Spleen (tissue), 11 donors: ENCODE measurements around the gene LCE1E. TPM values are rescaled to one million over a fixed set of nuclear protein-coding genes. Genes with fewer than 3 reads are reported as not detected.

ENCODE experiments used
- DNase-seq: peaks from one replicate; pipeline ENCODE4 v3.0.0-alpha.2; 2020
- H3K27ac ChIP-seq, 8 donors: fragments of 200-600 bp; sonication (generic) in 7 of 8; 1 replicate in 4 of 8; 2 replicates in 4 of 8; pipeline versions ENCODE4 v1.5.0 to v1.8.0; 2016 to 2021; ENCODE audit warnings: inconsistent platforms in 4 of 8, mild to moderate bottlenecking in 4 of 8, moderate library complexity in 1 of 8
- H3K27me3 ChIP-seq, 7 donors: fragments of 200-600 bp; sonication (generic) in 6 of 7; replicated peaks in 1 of 7; 1 replicate in 4 of 7; 2 replicates in 3 of 7; pipeline versions ENCODE4 v1.5.0 to v1.8.0; 2016 to 2021; ENCODE audit warnings: inconsistent platforms in 3 of 7, mild to moderate bottlenecking in 1 of 7
- H3K36me3 ChIP-seq, 6 donors: fragments of 200-600 bp; sonication (generic) in 5 of 6; 1 replicate in 4 of 6; 2 replicates in 2 of 6; pipeline versions ENCODE4 v1.5.0 to v1.8.0; 2016 to 2021; ENCODE audit warnings: inconsistent platforms in 2 of 6
- H3K4me1 ChIP-seq, 6 donors: fragments of 200-600 bp; sonication (generic) in 5 of 6; 1 replicate in 3 of 6; 2 replicates in 3 of 6; pipeline versions ENCODE4 v1.5.0 to v1.8.0; 2016 to 2021; ENCODE audit warnings: inconsistent platforms in 3 of 6
- H3K4me3 ChIP-seq, 8 donors: fragments of 200-600 bp; sonication (generic) in 7 of 8; 1 replicate in 4 of 8; 2 replicates in 4 of 8; pipeline versions ENCODE4 v1.5.0 to v1.8.0; 2016 to 2021; ENCODE audit warnings: inconsistent platforms in 4 of 8, mild to moderate bottlenecking in 4 of 8, moderate library complexity in 2 of 8
- H3K9me3 ChIP-seq, 8 donors: fragments of 200-600 bp; sonication (generic) in 7 of 8; 1 replicate in 4 of 8; 2 replicates in 4 of 8; pipeline versions ENCODE4 v1.5.0 to v1.8.0; 2016 to 2021; ENCODE audit warnings: inconsistent platforms in 4 of 8
- POLR2A ChIP-seq, 3 donors: fragments of 450-650 bp; IDR thresholded peaks; one replicate each; pipeline ENCODE4 v1.5.1; 2017; ENCODE audit warnings: antibody characterized with exemption in 3 of 3, mild to moderate bottlenecking in 1 of 3
- POLR2AphosphoS5 ChIP-seq, 3 donors: sonication (generic); formaldehyde crosslinking; IDR thresholded peaks; one replicate each; pipeline ENCODE4 v1.5.1; 2017; ENCODE audit warnings: antibody characterized with exemption in 3 of 3
- WGBS, 5 donors: extraction: QIAGEN DNeasy Blood & Tissue Kit in 3 of 5; methylation state at CpG; one replicate each; pipeline versions ENCODE4 v1.1.5 to v1.1.7; 2013 to 2018; 5-methylcytosine and 5-hydroxymethylcytosine counted together
- intact Hi-C: fragments of 100-400 bp; cut with DNase I; formaldehyde crosslinking; loops from one replicate; pipeline ENCODE4 v1.15.0; 2023; ENCODE audit warnings: low total_unique reads
- polyA plus RNA-seq, 3 donors: library from polyadenylated mRNA; stranded (reverse); fragments of 200-250 nt; gene quantifications; one replicate each; pipeline ENCODE4 v1.2.1, GENCODE V29; 2013
- total RNA-seq, 7 donors: library from RNA; depleted of rRNA in 3 of 7; stranded (reverse); fragments of >200 nt in 3 of 7; fragmentation: NEBNext Ultra II Directional in 4 of 7; extraction: Animal tissue kit (Norgen Biotek cat#: 25700) in 4 of 7; gene quantifications; one replicate each; pipeline versions ENCODE4 v1.1.0 to v1.2.1, GENCODE V29; 2016 to 2021
- TF ChIP-seq, protein P1 (sequence below), 11 experiments: fragments of 200-600 bp in 7 of 11; fragments of 450-650 bp in 4 of 11; sonication (generic) in 4 of 11; IDR thresholded peaks in 8 of 11; conservative IDR thresholded peaks in 3 of 11; 1 replicate in 7 of 11; 2 replicates in 4 of 11; pipeline versions ENCODE4 v1.4.0 to v1.8.0; 2016 to 2021; ENCODE audit warnings: antibody characterized with exemption in 11 of 11, inconsistent platforms in 4 of 11, mild to moderate bottlenecking in 1 of 11
- donor health status: healthy with polysubstance abuse.
- donor health status: DM: no; HTN: no; CAD: no; lungs with moderate emphysema.
- donor health status: DM: no; HTN: no; CAD: no.
- donor health status: Bipolar disorder and iron deficiency.
- donor health status: healthy.
- donor health status: DM: no; HTN: no; CAD: no.
- donor health status: DM: yes; HTN: yes; CAD: no.

The LCE1E gene
- total and polyA plus RNA-seq, 10 donors: not detected

DNA sequence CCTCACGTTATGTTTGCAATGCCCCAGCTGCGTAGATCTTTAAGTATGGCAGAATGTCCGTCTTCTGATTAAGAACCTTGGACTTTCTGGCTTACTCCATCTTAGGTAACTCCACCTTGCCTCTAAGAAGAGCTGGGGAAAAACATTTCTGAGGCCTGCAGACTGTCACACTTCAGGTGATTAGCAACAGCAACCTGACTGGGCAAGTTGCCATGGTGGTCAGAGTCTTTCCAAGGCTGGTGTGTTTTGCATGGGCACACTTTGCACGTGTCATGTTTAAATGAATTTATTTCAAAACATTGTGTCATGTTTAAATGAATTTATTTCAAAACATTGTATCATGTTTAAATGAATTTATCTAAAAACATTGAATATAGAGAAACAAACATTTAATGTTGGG lies 27.4 kb upstream of the LCE1E start:
- DNase-seq: no peak
- H3K4me1 ChIP-seq: no peaks in the 10 kb centered on the region
- 79 to 87% (median 83%) methylated on average over 4 of the region's 4 CpGs for WGBS, 5 donors
- H3K27me3 ChIP-seq: peaks cover 0 to 43% (median 0%) of the 10 kb centered on the region in 7 donors
- H3K36me3 ChIP-seq: no peaks in the 10 kb centered on the region
- no peak overlapping the region for H3K27ac ChIP-seq
- intact Hi-C loops: no loop called here
- no peak overlapping the region for H3K4me3 ChIP-seq
- TF ChIP-seq POLR2AphosphoS5 (IDR thresholded peaks at IDR 0.05) (no peak), POLR2A (IDR thresholded peaks at IDR 0.05) (no peak)
- TF ChIP-seq, protein P1, sequence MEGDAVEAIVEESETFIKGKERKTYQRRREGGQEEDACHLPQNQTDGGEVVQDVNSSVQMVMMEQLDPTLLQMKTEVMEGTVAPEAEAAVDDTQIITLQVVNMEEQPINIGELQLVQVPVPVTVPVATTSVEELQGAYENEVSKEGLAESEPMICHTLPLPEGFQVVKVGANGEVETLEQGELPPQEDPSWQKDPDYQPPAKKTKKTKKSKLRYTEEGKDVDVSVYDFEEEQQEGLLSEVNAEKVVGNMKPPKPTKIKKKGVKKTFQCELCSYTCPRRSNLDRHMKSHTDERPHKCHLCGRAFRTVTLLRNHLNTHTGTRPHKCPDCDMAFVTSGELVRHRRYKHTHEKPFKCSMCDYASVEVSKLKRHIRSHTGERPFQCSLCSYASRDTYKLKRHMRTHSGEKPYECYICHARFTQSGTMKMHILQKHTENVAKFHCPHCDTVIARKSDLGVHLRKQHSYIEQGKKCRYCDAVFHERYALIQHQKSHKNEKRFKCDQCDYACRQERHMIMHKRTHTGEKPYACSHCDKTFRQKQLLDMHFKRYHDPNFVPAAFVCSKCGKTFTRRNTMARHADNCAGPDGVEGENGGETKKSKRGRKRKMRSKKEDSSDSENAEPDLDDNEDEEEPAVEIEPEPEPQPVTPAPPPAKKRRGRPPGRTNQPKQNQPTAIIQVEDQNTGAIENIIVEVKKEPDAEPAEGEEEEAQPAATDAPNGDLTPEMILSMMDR (IDR thresholded peaks at IDR 0.05 in 8 of 11, conservative IDR thresholded peaks at IDR 0.05 in 3 of 11): no peak
- H3K9me3 ChIP-seq: no peaks in the 10 kb centered on the region

DNA sequence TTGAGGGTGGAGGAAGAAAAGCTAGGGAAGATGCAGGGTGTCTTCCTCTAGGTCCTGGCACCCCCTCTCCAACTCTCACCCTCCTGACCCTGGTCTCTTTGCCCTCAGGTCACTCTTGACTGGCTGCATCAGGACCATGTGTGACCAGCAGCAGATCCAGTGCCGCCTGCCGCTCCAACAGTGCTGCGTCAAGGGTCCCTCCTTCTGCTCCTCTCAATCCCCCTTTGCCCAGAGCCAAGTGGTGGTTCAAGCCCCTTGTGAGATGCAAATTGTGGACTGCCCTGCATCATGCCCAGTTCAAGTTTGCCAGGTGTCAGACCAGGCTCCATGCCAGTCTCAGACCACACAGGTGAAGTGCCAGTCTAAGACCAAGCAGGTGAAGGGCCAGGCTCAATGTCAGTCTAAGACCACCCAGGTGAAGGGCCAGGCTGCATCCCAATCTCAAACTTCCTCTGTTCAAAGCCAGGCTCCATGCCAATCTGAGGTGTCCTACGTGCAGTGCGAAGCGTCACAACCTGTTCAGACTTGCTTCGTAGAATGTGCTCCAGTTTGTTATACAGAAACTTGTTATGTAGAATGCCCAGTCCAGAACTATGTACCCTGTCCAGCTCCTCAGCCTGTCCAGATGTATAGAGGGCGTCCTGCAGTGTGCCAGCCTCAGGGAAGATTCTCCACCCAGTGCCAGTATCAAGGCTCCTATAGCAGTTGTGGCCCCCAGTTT lies 26.4 kb upstream of the LCE1E start:
- no peaks in the 10 kb centered on the region for H3K4me1 ChIP-seq
- intact Hi-C loops: no loop called here
- TF ChIP-seq POLR2AphosphoS5 (IDR thresholded peaks at IDR 0.05) (no peak), POLR2A (IDR thresholded peaks at IDR 0.05) (no peak)
- TF ChIP-seq, protein P1 (IDR thresholded peaks at IDR 0.05 in 8 of 11, conservative IDR thresholded peaks at IDR 0.05 in 3 of 11): no peak
- DNase-seq: no peak
- no peaks in the 10 kb centered on the region for H3K36me3 ChIP-seq
- 73 to 88% (median 87%) methylated on average over 7 to 8 of the region's 8 CpGs for WGBS, 5 donors
- no peak overlapping the region for H3K27ac ChIP-seq
- H3K4me3 ChIP-seq: no peak overlapping the region
- no peaks in the 10 kb centered on the region for H3K9me3 ChIP-seq
- H3K27me3 ChIP-seq: peaks cover 0 to 44% (median 0%) of the 10 kb centered on the region in 7 donors

DNA sequence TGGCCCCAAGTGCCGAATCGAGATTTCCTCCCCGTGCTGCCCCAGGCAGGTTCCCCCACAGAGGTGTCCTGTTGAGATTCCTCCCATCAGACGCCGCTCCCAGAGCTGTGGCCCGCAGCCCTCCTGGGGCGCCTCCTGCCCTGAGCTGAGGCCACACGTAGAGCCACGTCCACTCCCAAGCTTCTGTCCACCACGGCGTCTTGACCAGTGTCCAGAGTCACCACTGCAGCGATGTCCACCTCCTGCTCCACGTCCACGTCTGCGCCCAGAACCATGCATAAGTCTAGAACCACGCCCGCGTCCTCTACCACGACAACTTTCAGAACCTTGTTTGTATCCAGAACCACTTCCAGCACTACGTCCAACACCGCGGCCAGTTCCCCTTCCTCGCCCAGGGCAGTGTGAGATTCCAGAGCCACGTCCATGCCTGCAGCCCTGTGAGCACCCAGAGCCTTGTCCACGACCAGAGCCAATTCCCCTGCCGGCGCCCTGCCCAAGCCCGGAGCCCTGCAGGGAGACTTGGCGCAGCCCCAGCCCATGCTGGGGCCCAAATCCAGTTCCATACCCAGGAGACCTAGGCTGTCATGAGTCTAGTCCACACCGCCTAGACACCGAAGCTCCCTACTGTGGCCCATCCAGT lies 25.4 kb upstream of the LCE1E start:
- WGBS, 5 donors: 90 to 92% (median 90%) methylated on average over 31 of the region's 31 CpGs
- DNase-seq: no peak
- TF ChIP-seq, protein P1 (IDR thresholded peaks at IDR 0.05 in 8 of 11, conservative IDR thresholded peaks at IDR 0.05 in 3 of 11): no peak
- no peak for TF ChIP-seq POLR2A (IDR thresholded peaks at IDR 0.05)
- TF ChIP-seq POLR2AphosphoS5 (IDR thresholded peaks at IDR 0.05): no peak
- Histone ChIP-seq H3K36me3 (no peaks in the 10 kb centered on the region), H3K27me3 (peaks cover 0 to 49% (median 0%) of the 10 kb centered on the region in 7 donors), H3K4me1 (no peaks in the 10 kb centered on the region), H3K9me3 (no peaks in the 10 kb centered on the region), H3K27ac (no peak overlapping the region), H3K4me3 (no peak overlapping the region)
- intact Hi-C loops: no loop called here

DNA sequence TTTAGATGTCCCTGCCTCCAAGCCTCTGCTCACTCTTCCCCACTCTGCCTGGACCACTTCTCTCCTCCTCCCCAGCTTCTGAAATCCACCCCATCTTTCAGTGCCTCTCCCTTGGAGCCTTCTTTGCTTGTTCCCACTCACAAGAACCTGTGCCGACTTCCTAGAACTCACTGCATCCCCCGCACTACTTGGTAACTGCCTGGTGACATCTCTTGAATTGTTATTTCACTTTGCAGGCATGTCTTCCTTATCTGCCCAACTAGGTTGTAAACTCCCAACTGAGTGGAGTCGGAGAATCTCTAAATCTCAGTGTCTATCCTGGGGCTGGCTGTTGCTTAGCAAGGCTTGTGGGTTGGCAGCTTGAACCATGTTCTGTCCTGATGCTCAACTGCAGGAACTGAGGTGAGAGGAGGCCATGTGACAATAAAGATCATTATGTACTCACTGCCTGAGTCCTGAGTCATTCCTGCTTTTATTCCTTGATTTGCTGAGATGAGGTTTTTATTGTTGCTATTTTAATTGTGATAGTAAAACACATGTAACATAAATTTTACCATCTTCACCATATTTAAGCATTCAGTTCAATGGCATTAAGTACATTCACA lies 24.3 kb upstream of the LCE1E start:
- TF ChIP-seq, protein P1 (IDR thresholded peaks at IDR 0.05 in 8 of 11, conservative IDR thresholded peaks at IDR 0.05 in 3 of 11): no peak
- TF ChIP-seq POLR2A (IDR thresholded peaks at IDR 0.05): no peak
- TF ChIP-seq POLR2AphosphoS5 (IDR thresholded peaks at IDR 0.05): no peak
- no peak overlapping the region for H3K27ac ChIP-seq
- H3K4me3 ChIP-seq: no peak overlapping the region
- H3K27me3 ChIP-seq: peaks cover 0 to 40% (median 0%) of the 10 kb centered on the region in 7 donors
- DNase-seq: no peak
- H3K4me1 ChIP-seq: no peaks in the 10 kb centered on the region
- H3K36me3 ChIP-seq: no peaks in the 10 kb centered on the region
- no peaks in the 10 kb centered on the region for H3K9me3 ChIP-seq
- intact Hi-C loops: no loop called here
- 76 to 91% (median 85%) methylated on average over 3 of the region's 3 CpGs for WGBS, 5 donors
